Cardiac muscle cell (in vitro differentiated cells and primary cell): ENCODE results near the gene FGF14. TPM values are rescaled to one million over a fixed set of nuclear protein-coding genes. Genes with fewer than 3 reads are reported as not detected.

ENCODE experiments used
- DNase-seq, 2 donors: peaks; one replicate each; pipeline versions ENCODE4 v3.0.0 to v3.0.0-alpha.2; 2010 to 2017; ENCODE audit warnings: low read depth in 1 of 2, low spot score in 1 of 2
- H3K27ac ChIP-seq: fragments of 200-600 bp; sonication (generic); 2 replicates; pipeline ENCODE4 v1.5.1; 2016
- H3K27me3 ChIP-seq: fragments of 200-600 bp; sonication (generic); 2 replicates; pipeline ENCODE4 v1.6.0; 2016; ENCODE audit warnings: control low read depth
- H3K36me3 ChIP-seq: fragments of 200-600 bp; sonication (generic); 2 replicates; pipeline ENCODE4 v1.5.1; 2016; ENCODE audit warnings: control low read depth
- H3K4me1 ChIP-seq: fragments of 200-600 bp; sonication (generic); 2 replicates; pipeline ENCODE4 v1.8.1; 2017; ENCODE audit warnings: low read depth, mild to moderate bottlenecking, mixed run types
- H3K4me3 ChIP-seq: fragments of 200-600 bp; sonication (generic); 2 replicates; pipeline ENCODE4 v1.5.1; 2016; ENCODE audit warnings: mild to moderate bottlenecking
- H3K9me3 ChIP-seq: fragments of 200-600 bp; sonication (generic); 2 replicates; pipeline ENCODE4 v1.5.1; 2017; ENCODE audit warnings: low read depth, mild to moderate bottlenecking, control low read depth
- CTCF ChIP-seq: IDR thresholded peaks from 2 replicates; pipeline ENCODE4 v1.5.1; 2012; ENCODE audit warnings: low read depth, mild to moderate bottlenecking, low read length
- polyA plus RNA-seq: library from polyadenylated mRNA; unstranded; fragments of >200 nt; fragmentation: Nextera tagmentation; extraction: Ambion mirVana; gene quantifications from 2 replicates; pipeline ENCODE4 v1.2.1, GENCODE V29; 2016
- total RNA-seq: library from RNA; depleted of rRNA; stranded (reverse); fragments of >200 nt; gene quantifications from 2 replicates; pipeline ENCODE4 v1.2.3, GENCODE V29; 2016

FGF14 gene
- total and polyA plus RNA-seq, 2 experiments from 2014 or later = not detected

GRCh38 chr13:101739382-101740178 is 662.3 kb downstream of the FGF14 start:
- Histone ChIP-seq H3K27me3 (no peaks in the 10 kb centered on the region), H3K36me3 (no peaks in the 10 kb centered on the region), H3K4me1 (no peaks in the 10 kb centered on the region), H3K27ac (no peak overlapping the region), H3K9me3 (no peaks in the 10 kb centered on the region), H3K4me3 (no peak overlapping the region)
- no peak for DNase-seq
- no peak for TF ChIP-seq CTCF

GRCh38 chr13:101738336-101738735 is 663.5 kb downstream of the FGF14 start:
- H3K27ac ChIP-seq = no peak overlapping the region
- TF ChIP-seq CTCF = no peak
- no peaks in the 10 kb centered on the region for H3K27me3 ChIP-seq
- no peak for DNase-seq
- no peaks in the 10 kb centered on the region for H3K36me3 ChIP-seq
- no peaks in the 10 kb centered on the region for H3K9me3 ChIP-seq
- H3K4me1 ChIP-seq = no peaks in the 10 kb centered on the region
- H3K4me3 ChIP-seq = no peak overlapping the region

- Histone ChIP-seq H3K27ac (no peak overlapping the region), H3K36me3 (no peaks in the 10 kb centered on the region), H3K9me3 (no peaks in the 10 kb centered on the region), H3K4me3 (no peak overlapping the region), H3K4me1 (no peaks in the 10 kb centered on the region), H3K27me3 (no peaks in the 10 kb centered on the region)
- DNase-seq = no peak
- TF ChIP-seq CTCF = no peak
Measured at GRCh38 chr13:101736566-101736965, 665.3 kb downstream of the FGF14 start.

GRCh38 chr13:101730420-101731000 is 671.3 kb downstream of the FGF14 start:
- Histone ChIP-seq H3K27ac (no peak overlapping the region), H3K27me3 (peaks cover 6% of the 10 kb centered on the region), H3K9me3 (no peaks in the 10 kb centered on the region), H3K4me1 (no peaks in the 10 kb centered on the region), H3K36me3 (no peaks in the 10 kb centered on the region), H3K4me3 (no peak overlapping the region)
- DNase-seq = no peak
- no peak for TF ChIP-seq CTCF

- H3K27me3 ChIP-seq = peaks cover 6% of the 10 kb centered on the region
- no peak overlapping the region for H3K4me3 ChIP-seq
- TF ChIP-seq CTCF = no peak
- H3K36me3 ChIP-seq = no peaks in the 10 kb centered on the region
- no peak overlapping the region for H3K27ac ChIP-seq
- no peaks in the 10 kb centered on the region for H3K4me1 ChIP-seq
- DNase-seq = no peak
- H3K9me3 ChIP-seq = no peaks in the 10 kb centered on the region
Measured at GRCh38 chr13:101728615-101729014, 673.2 kb downstream of the FGF14 start.
